ENCODE results near the gene FAM114A1.

FAM114A1 gene

DNA sequence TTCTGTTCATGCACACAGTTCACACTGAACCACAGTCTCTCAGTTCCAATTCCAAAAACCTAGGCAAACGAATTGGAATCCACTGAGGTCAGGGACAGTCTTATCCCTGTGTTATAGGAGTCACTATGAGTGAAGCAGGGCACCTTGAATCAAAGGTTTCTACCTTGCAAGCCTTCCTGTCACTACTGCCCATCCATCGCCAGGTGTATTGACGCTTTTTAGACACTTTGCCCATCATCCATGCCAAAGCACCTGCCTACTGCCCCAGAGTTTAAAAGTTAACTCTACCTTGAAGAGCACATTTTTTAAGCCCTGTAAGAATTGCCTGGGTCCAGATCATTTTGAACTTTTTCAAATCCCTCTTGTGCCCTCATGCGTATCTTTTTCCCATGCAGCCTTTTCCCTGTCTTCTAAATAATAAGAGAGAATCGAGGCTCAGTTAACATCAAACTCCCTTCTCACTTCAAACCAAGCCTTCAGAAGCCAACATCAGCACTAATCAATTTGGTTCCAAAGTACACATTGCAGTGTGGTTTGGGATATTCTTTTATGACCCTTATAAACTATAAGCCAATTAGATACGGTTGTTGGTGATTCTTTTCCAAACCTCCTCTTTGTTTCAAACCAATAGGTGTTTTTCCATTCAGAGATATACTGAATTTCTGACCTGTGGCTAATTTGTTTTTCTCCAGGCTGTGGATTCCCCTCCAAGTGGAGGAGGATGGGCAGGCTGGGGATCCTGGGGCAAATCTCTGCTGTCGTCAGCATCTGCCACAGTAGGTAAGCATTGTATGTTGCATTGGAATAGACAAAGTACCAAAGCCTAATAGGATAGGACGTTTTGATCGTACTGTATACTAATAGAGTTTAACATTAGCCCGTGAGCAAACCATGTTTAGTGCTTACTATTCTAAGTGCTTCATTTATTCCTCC is 23.7 kb downstream of the FAM114A1 start:
- TF ChIP-seq, protein P1, sequence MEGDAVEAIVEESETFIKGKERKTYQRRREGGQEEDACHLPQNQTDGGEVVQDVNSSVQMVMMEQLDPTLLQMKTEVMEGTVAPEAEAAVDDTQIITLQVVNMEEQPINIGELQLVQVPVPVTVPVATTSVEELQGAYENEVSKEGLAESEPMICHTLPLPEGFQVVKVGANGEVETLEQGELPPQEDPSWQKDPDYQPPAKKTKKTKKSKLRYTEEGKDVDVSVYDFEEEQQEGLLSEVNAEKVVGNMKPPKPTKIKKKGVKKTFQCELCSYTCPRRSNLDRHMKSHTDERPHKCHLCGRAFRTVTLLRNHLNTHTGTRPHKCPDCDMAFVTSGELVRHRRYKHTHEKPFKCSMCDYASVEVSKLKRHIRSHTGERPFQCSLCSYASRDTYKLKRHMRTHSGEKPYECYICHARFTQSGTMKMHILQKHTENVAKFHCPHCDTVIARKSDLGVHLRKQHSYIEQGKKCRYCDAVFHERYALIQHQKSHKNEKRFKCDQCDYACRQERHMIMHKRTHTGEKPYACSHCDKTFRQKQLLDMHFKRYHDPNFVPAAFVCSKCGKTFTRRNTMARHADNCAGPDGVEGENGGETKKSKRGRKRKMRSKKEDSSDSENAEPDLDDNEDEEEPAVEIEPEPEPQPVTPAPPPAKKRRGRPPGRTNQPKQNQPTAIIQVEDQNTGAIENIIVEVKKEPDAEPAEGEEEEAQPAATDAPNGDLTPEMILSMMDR (conservative IDR thresholded peaks at IDR 0.05) = no peak
- TF ChIP-seq ZFX (IDR thresholded peaks at IDR 0.05) = no peak
- H3K27ac ChIP-seq = no peak overlapping the region

DNA sequence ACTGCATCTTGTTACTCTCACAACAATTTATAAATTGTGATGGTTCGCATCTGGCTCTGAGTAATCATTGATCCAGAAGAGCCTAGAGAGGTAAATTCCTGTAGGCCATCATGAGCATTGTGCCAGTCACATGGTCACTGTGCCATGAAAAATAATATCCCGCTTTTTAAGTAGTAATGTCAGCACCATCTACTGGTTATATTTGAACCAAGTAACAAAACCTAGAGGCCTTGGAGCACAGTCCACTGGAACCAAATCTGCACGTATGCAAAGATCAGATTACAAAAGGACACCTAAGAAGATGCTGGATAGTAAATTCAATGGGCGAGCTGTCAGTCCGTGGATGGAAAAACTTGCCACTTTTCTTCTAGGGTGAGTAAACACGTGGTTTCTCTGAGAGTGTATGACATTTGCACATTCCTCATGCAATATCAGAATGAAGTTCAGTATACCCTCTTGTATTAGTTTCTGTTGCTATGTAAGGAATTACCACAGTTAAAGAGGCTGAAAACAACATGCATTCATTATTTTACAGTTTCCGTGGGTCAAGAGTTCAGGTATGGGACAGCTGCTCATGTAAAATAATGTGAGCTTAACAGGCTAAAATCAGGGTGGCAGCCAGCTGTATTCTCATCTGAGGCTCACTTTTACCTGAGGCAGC is 26.8 kb downstream of the FAM114A1 start:
- H3K27ac ChIP-seq = no peak overlapping the region
- TF ChIP-seq, protein P1 (conservative IDR thresholded peaks at IDR 0.05) = no peak
- no peak for TF ChIP-seq ZFX (IDR thresholded peaks at IDR 0.05)

DNA sequence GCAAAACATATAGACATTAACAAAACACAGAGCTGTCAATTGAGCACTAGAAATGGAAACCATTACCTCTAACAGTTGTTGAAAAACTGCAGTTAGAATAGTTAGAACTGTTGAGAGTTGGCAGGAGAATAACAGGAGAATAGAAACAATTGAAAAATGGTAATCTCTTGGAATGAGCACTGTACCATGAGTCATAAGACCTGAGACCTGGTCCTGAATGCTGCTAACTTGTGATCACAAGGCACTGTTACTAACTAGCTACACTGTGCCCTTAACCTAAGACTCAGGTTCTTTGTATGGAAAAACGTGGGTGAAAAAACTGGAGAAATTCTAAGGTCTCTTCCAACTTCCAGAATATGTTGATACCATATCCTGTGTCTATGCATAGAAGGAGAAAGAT is 29.3 kb downstream of the FAM114A1 start:
- no peak overlapping the region for H3K27ac ChIP-seq
- TF ChIP-seq ZFX (IDR thresholded peaks at IDR 0.05) = no peak
- TF ChIP-seq, protein P1 (conservative IDR thresholded peaks at IDR 0.05) = no peak

DNA sequence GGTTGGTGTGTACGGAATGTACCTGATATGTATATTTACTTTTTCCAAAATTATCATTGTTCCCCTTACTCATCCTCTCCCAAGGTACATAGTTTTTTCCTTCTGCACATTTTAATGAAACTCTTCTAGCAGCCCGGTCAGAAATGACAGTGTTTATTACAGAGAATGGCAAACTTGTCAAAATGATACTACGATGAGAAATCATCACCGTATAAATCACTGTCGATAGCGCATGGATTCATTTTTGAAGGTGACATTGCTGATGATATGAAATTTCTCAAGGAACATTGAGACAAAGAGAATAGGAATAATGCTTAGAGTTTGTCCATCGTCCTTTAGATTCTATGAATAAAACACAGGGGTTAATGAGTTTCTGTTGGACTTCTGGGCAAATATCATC is 30.6 kb downstream of the FAM114A1 start:
- H3K27ac ChIP-seq = no peak overlapping the region
- TF ChIP-seq, protein P1 (conservative IDR thresholded peaks at IDR 0.05) = no peak
- TF ChIP-seq ZFX (IDR thresholded peaks at IDR 0.05) = no peak

DNA sequence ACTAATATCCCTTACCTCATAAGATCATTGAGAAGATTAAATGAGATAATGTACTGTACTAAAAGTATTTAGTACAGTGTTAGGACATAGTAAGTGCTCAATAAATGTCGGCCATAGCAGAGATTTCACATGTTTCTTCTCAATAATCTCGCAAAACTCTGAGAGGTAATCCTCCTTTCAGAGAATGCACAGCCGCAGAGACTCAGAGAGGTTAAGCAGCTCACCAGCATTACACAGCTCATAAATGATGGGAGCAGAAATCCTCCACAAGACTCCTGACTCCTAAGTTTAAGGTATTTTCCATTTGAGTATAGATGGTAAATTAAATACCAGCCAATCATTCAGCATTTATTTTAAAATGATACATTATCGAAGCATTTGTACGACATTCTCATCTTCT is 34.6 kb downstream of the FAM114A1 start:
- H3K27ac ChIP-seq = no peak overlapping the region
- TF ChIP-seq, protein P1 (conservative IDR thresholded peaks at IDR 0.05) = no peak
- TF ChIP-seq ZFX (IDR thresholded peaks at IDR 0.05) = no peak

DNA sequence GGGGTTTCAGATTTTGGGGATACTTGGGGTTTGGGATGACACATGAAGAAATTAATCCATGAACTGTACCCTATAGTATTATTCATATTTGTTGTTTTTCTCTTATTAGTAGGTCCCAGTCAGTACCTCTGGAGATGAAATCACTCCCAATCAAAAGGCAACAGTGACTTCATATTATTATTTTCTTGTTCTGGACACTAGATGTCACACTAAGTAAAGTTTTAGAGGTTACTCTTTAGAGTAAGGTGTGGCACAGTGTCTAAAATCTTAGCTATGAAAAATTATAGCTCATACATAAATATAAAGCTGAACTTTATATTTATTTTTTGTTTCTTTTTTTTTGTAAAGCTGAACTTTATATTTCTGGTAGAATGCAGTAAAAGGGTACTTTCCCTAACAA is 35.1 kb downstream of the FAM114A1 start:
- TF ChIP-seq, protein P1 (conservative IDR thresholded peaks at IDR 0.05) = peak; percentile 42
- no peak for TF ChIP-seq ZFX (IDR thresholded peaks at IDR 0.05)
- no peak overlapping the region for H3K27ac ChIP-seq

DNA sequence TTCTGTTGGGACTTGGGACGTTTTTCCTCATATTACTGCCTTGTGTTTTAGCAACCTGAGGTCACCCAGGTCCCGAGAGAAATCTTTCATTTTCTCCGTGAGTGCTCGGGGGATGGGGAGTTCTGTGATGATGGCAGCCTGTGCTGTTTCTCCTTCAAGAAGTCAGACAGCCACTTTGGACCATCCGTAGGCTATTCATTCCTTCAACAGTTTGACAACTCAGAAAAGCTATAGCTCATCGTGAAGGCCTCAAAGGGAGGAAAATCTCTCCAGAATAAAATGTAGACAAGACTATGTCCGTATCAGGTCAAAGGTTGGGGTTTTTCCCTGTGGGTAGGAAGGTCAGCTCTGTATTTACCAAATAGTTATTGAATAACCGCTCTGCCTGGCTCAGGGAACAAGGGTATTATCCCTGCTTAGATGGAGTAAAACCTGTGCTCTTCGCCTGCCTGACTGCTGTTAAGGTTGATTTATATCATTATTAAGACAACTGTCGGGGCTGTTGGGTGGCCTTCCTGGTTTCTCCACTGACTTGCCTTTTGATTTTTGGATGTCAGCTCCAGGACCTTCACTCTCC is 36.6 kb downstream of the FAM114A1 start:
- TF ChIP-seq, protein P1 (conservative IDR thresholded peaks at IDR 0.05) = no peak
- TF ChIP-seq ZFX (IDR thresholded peaks at IDR 0.05) = no peak
- H3K27ac ChIP-seq = no peak overlapping the region
